ENCODE data around the gene AP2A1.

- TF ChIP-seq CTCF (IDR thresholded peaks at IDR 0.05) (no peak), TCF7L2 (IDR thresholded peaks at IDR 0.05; ENCODE audit: low read depth, low read length) (no peak)
Observed at GRCh38 chr19:49831592-49831991, 64.8 kb downstream of the AP2A1 start.

Data from Panc1 (cell line).